B cell (primary cell): ENCODE results near the gene TBC1D22B.

Experiments
- EZH2 ChIP-seq: IDR thresholded peaks from 2 replicates; pipeline ENCODE4 v1.6.1; 2012; ENCODE audit warnings: borderline replicate concordance, low read depth, mild to moderate bottlenecking, moderate library complexity, low read length; ENCODE audit not compliant: insufficient read depth, poor library complexity, severe bottlenecking
- TF ChIP-seq, protein P1 (sequence below): fragments of 200-600 bp; IDR thresholded peaks from one replicate; pipeline ENCODE4 v1.8.0; 2022; ENCODE audit warnings: antibody characterized with exemption, mild to moderate bottlenecking

DNA sequence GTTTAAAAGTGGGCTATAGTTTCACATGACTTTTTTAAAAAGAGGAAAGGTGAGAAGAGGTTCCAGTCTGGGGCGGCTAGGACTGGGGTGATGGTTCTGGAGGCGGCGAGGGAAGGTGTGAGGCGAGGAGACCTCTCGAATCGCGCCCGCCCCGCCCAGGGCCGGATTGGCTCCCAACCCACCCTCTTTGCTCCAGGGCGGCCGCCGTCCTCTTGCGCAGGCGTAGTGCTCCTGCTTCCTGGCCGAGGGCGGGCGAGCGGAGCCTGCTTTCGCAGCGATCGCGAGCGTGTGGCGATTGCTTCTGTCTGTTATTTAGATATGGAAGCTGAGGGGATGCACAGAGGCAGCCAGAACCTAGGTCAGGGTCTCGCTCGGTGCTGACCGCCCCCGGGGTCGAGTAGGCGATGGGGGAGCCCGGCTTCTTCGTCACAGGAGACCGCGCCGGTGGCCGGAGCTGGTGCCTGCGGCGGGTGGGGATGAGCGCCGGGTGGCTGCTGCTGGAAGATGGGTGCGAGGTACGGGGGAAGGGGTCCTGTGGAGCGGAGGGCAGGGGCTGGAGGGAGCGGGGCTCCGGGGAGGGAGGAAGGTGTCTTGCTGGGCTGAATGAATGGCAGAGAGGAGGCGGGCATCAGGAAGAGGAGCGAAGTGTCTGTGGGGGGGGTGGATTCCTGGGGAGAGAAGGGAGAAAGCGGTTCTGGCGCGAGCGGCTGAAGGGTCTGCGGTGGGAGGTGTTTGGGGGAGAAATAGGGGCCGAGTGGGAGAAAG lies 96.4 kb downstream of the TBC1D22B start, which contains the start of gene RNF8:
- TF ChIP-seq, protein P1, sequence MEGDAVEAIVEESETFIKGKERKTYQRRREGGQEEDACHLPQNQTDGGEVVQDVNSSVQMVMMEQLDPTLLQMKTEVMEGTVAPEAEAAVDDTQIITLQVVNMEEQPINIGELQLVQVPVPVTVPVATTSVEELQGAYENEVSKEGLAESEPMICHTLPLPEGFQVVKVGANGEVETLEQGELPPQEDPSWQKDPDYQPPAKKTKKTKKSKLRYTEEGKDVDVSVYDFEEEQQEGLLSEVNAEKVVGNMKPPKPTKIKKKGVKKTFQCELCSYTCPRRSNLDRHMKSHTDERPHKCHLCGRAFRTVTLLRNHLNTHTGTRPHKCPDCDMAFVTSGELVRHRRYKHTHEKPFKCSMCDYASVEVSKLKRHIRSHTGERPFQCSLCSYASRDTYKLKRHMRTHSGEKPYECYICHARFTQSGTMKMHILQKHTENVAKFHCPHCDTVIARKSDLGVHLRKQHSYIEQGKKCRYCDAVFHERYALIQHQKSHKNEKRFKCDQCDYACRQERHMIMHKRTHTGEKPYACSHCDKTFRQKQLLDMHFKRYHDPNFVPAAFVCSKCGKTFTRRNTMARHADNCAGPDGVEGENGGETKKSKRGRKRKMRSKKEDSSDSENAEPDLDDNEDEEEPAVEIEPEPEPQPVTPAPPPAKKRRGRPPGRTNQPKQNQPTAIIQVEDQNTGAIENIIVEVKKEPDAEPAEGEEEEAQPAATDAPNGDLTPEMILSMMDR: no peak
- TF ChIP-seq EZH2: no peak
